ENCODE measurements around the gene SPCS2. TPM values are rescaled to one million over a fixed set of nuclear protein-coding genes. Genes with fewer than 3 reads are reported as not detected.

Gene SPCS2
- total and polyA plus RNA-seq, 4 donors = 32.4 to 186 (median 59.6) TPM

DNA sequence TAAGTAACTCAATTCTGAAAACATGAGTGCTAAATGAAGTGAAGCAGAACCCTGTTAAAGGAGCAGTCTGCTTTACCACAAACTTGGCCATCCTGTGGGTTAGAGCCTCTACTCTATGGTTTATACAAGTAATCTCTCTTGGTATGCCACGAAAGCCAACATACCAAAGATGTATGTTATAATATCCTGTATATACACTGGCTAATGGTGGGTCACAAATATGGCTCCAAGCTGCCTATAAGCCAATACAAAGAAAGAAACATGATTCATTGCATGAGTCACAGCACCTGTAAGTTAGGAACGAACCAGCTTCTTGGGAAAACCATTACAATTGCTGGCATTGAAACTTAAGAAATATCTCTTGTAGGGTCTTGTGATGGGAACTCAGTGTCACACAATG is 16.3 kb upstream of the SPCS2 start:
- Histone ChIP-seq H3K27me3 (ENCODE audit: control insufficient read depth in 4 of 4, insufficient read depth in 4 of 4, low read length in 3 of 4) (no peaks in the 10 kb centered on the region), H3K4me1 (ENCODE audit: control insufficient read depth in 4 of 4, insufficient read depth in 4 of 4, low read length in 3 of 4) (no peaks in the 10 kb centered on the region), H3K36me3 (ENCODE audit: control insufficient read depth in 4 of 4, insufficient read depth in 3 of 4, low read depth in 1 of 4, low read length in 3 of 4) (peaks cover 2 to 21% (median 14%) of the 10 kb centered on the region in 4 donors), H3K27ac (ENCODE audit: low read depth in 1 of 2, low read length in 2 of 2) (no peak overlapping the region), H3K4me3 (ENCODE audit: low read depth in 1 of 3, low read length in 3 of 3) (no peak overlapping the region), H3K9me3 (ENCODE audit: control insufficient read depth in 4 of 4, low read length in 3 of 4) (no peaks in the 10 kb centered on the region), H3K9ac (ENCODE audit: low read depth in 1 of 2, low read length in 2 of 2) (no peak overlapping the region)
- DNase-seq (ENCODE audit: low spot score) = no peak
- WGBS = 95% methylated on average over 2 of the region's 2 CpGs
- TF ChIP-seq FOXA1 (IDR thresholded peaks at IDR 0.05) (no peak), ATF3 (IDR thresholded peaks at IDR 0.05) (no peak), ZBTB33 (IDR thresholded peaks at IDR 0.05) (no peak), NR2F2 (IDR thresholded peaks at IDR 0.05) (no peak), GABPA (IDR thresholded peaks at IDR 0.05 in 1 of 2, conservative IDR thresholded peaks at IDR 0.05 in 1 of 2) (no peak), YY1 (IDR thresholded peaks at IDR 0.05) (no peak), RAD21 (IDR thresholded peaks at IDR 0.05) (no peak), EGR1 (IDR thresholded peaks at IDR 0.05; ENCODE audit: low read depth in 2 of 2) (no peak), RXRA (IDR thresholded peaks at IDR 0.05) (no peak), HNF4A (conservative IDR thresholded peaks at IDR 0.05) (no peak), FOXA2 (IDR thresholded peaks at IDR 0.05) (no peak), SP1 (IDR thresholded peaks at IDR 0.05) (no peak)
- TF ChIP-seq, protein P1, sequence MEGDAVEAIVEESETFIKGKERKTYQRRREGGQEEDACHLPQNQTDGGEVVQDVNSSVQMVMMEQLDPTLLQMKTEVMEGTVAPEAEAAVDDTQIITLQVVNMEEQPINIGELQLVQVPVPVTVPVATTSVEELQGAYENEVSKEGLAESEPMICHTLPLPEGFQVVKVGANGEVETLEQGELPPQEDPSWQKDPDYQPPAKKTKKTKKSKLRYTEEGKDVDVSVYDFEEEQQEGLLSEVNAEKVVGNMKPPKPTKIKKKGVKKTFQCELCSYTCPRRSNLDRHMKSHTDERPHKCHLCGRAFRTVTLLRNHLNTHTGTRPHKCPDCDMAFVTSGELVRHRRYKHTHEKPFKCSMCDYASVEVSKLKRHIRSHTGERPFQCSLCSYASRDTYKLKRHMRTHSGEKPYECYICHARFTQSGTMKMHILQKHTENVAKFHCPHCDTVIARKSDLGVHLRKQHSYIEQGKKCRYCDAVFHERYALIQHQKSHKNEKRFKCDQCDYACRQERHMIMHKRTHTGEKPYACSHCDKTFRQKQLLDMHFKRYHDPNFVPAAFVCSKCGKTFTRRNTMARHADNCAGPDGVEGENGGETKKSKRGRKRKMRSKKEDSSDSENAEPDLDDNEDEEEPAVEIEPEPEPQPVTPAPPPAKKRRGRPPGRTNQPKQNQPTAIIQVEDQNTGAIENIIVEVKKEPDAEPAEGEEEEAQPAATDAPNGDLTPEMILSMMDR (IDR thresholded peaks at IDR 0.05; ENCODE audit: low read depth, low read length, missing input control) = no peak
- TF ChIP-seq, protein P2, sequence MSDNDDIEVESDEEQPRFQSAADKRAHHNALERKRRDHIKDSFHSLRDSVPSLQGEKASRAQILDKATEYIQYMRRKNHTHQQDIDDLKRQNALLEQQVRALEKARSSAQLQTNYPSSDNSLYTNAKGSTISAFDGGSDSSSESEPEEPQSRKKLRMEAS (IDR thresholded peaks at IDR 0.05) = no peak

DNA sequence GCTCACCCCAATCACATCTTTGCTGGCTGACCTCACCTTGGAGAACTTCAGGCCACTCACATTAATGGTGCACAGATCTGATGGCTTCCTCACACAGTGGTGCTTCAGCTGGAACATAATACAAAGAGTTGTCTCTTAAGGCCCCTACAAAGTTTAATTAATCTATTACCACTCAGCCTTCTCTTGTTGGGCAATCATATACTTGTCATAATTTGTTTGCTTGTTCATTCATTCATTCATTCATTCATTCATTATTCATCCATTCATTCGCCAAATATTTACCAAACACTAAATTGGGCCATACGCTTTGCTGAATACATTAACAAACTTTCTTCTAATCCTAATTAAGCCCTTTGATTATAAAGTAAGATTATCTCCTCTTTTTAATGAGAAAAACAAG is 15.3 kb upstream of the SPCS2 start:
- Histone ChIP-seq H3K9ac (ENCODE audit: low read depth in 1 of 2, low read length in 2 of 2) (no peak overlapping the region), H3K27ac (ENCODE audit: low read depth in 1 of 2, low read length in 2 of 2) (no peak overlapping the region), H3K4me3 (ENCODE audit: low read depth in 1 of 3, low read length in 3 of 3) (no peak overlapping the region), H3K4me1 (ENCODE audit: control insufficient read depth in 4 of 4, insufficient read depth in 4 of 4, low read length in 3 of 4) (no peaks in the 10 kb centered on the region), H3K9me3 (ENCODE audit: control insufficient read depth in 4 of 4, low read length in 3 of 4) (no peaks in the 10 kb centered on the region), H3K27me3 (ENCODE audit: control insufficient read depth in 4 of 4, insufficient read depth in 4 of 4, low read length in 3 of 4) (no peaks in the 10 kb centered on the region), H3K36me3 (ENCODE audit: control insufficient read depth in 4 of 4, insufficient read depth in 3 of 4, low read depth in 1 of 4, low read length in 3 of 4) (peaks cover 4 to 16% (median 14%) of the 10 kb centered on the region in 4 donors)
- 99% methylated on average over 2 of the region's 2 CpGs for WGBS
- no peak for DNase-seq (ENCODE audit: low spot score)
- TF ChIP-seq RXRA (IDR thresholded peaks at IDR 0.05) = no peak
- TF ChIP-seq, protein P1 (IDR thresholded peaks at IDR 0.05; ENCODE audit: low read depth, low read length, missing input control) = no peak
